SK-N-SH (cell line): ENCODE data around the gene EFCAB6. TPM values are rescaled to one million over a fixed set of nuclear protein-coding genes. Genes with fewer than 3 reads are reported as not detected.

Source experiments
- CTCF ChIA-PET: fragments of 300-600, 350-600 bp; formaldehyde crosslinking; extraction: SDS; loops from one replicate; lab custom pipeline; 2021; lab: Yijun Ruan, JAX
- POLR2A ChIA-PET: fragments of 350-600 bp; sonication (Branson Sonifier 250); formaldehyde crosslinking; extraction: SDS; loops from one replicate; lab custom pipeline; 2020; ENCODE audit warnings: antibody characterized with exemption, inconsistent platforms; lab: Yijun Ruan, JAX
- DNase-seq: peaks from one replicate; pipeline ENCODE4 v3.0.0; 2012
- H2AFZ ChIP-seq: fragments of 200-600 bp; sonication (generic); 2 replicates; pipeline ENCODE4 v1.8.1; 2016; ENCODE audit warnings: antibody characterized with exemption, mild to moderate bottlenecking, low read depth
- H3F3A ChIP-seq: fragments of 200-600 bp; sonication (generic); replicated peaks from 2 replicates; pipeline ENCODE3; 2016; ENCODE audit warnings: antibody characterized with exemption, mild to moderate bottlenecking; ENCODE audit not compliant: insufficient read depth
- H3K27ac ChIP-seq, 2 experiments: fragments of 200-500 bp in 1 of 2; fragments of 200-600 bp in 1 of 2; sonication (Bioruptor generic) in 1 of 2; sonication (generic), shearing (Covaris generic) in 1 of 2; 2 replicates each; pipeline versions ENCODE4 v1.5.1 to v1.6.1; 2014 to 2016; ENCODE audit warnings: low read depth in 2 of 2, inconsistent platforms in 1 of 2, low read length in 1 of 2, mild to moderate bottlenecking in 1 of 2, mixed read lengths in 1 of 2
- H3K27me3 ChIP-seq: fragments of 200-600 bp; sonication (generic), shearing (Covaris generic); 2 replicates; pipeline ENCODE4 v1.6.1; 2016; ENCODE audit warnings: mixed run types; ENCODE audit not compliant: insufficient read depth
- H3K36me3 ChIP-seq, 2 experiments: fragments of 200-500 bp in 1 of 2; fragments of 200-600 bp in 1 of 2; sonication (Bioruptor generic) in 1 of 2; sonication (generic) in 1 of 2; replicated peaks in 1 of 2; 2 replicates each; pipeline versions ENCODE3 to v1.5.1; 2014 to 2016; ENCODE audit warnings: low read length in 1 of 2, mild to moderate bottlenecking in 1 of 2; ENCODE audit not compliant: insufficient read depth in 2 of 2, control insufficient read depth in 1 of 2
- H3K4me1 ChIP-seq, 2 experiments: fragments of 200-500 bp in 1 of 2; fragments of 200-600 bp in 1 of 2; sonication (Bioruptor generic) in 1 of 2; sonication (generic), shearing (Covaris generic) in 1 of 2; 2 replicates each; pipeline versions ENCODE4 v1.5.1 to v1.6.1; 2014 to 2016; ENCODE audit warnings: low read depth in 1 of 2, low read length in 1 of 2, mixed run types in 1 of 2; ENCODE audit not compliant: insufficient read depth in 2 of 2, control insufficient read depth in 1 of 2
- H3K4me2 ChIP-seq: fragments of 200-600 bp; sonication (generic), shearing (Covaris generic); 2 replicates; pipeline ENCODE4 v1.6.1; 2017; ENCODE audit warnings: mixed run types
- H3K4me3 ChIP-seq, 2 experiments: fragments of 200-500 bp in 1 of 2; fragments of 200-600 bp in 1 of 2; sonication (Bioruptor generic) in 1 of 2; sonication (generic), shearing (Covaris generic) in 1 of 2; 2 replicates each; pipeline versions ENCODE4 v1.5.1 to v1.8.1; 2014 to 2016; ENCODE audit warnings: low read depth in 2 of 2, inconsistent platforms in 1 of 2, low read length in 1 of 2, mild to moderate bottlenecking in 1 of 2, mixed read lengths in 1 of 2, moderate library complexity in 1 of 2
- H3K79me2 ChIP-seq: fragments of 200-600 bp; sonication (generic); 2 replicates; pipeline ENCODE4 v1.8.1; 2017; ENCODE audit warnings: mild to moderate bottlenecking; ENCODE audit not compliant: insufficient read depth
- H3K9ac ChIP-seq: fragments of 200-600 bp; sonication (generic); 2 replicates; pipeline ENCODE4 v1.6.1; 2017; ENCODE audit warnings: mixed run types
- H3K9me2 ChIP-seq: fragments of 200-600 bp; sonication (generic); 2 replicates; pipeline ENCODE4 v1.6.1; 2017; ENCODE audit warnings: mixed run types
- H3K9me3 ChIP-seq: fragments of 200-600 bp; sonication (generic); 2 replicates; pipeline ENCODE4 v1.6.1; 2017; ENCODE audit warnings: mixed run types, mild to moderate bottlenecking, moderate library complexity
- H4K20me1 ChIP-seq: fragments of 200-600 bp; sonication (generic); 2 replicates; pipeline ENCODE4 v1.6.1; 2017; ENCODE audit warnings: mild to moderate bottlenecking, mixed run types; ENCODE audit not compliant: insufficient read depth
- EP300 ChIP-seq, 2 experiments: IDR thresholded peaks; 2 replicates each; pipeline versions ENCODE4 v1.4.0 to v1.6.1; 2012; ENCODE audit warnings: borderline replicate concordance in 1 of 2, low read depth in 1 of 2, low read length in 1 of 2
- EZH2phosphoT487 ChIP-seq: fragments of 200-600 bp; sonication (generic); IDR thresholded peaks from 2 replicates; pipeline ENCODE4 v1.6.1; 2017; ENCODE audit warnings: low read depth, mixed run types, mild to moderate bottlenecking, antibody characterized with exemption, moderate library complexity, borderline replicate concordance
- FOSL2 ChIP-seq: IDR thresholded peaks from 2 replicates; pipeline ENCODE4 v1.4.0; 2012; ENCODE audit warnings: low read depth, mild to moderate bottlenecking, moderate library complexity, borderline replicate concordance
- FOXM1 ChIP-seq: IDR thresholded peaks from 2 replicates; pipeline ENCODE4 v1.4.0; 2012; ENCODE audit warnings: low read depth, mild to moderate bottlenecking
- GABPA ChIP-seq: IDR thresholded peaks from 2 replicates; pipeline ENCODE4 v1.4.0; 2012; ENCODE audit warnings: low read depth, mild to moderate bottlenecking
- JUND ChIP-seq: IDR thresholded peaks from 2 replicates; pipeline ENCODE4 v1.4.0; 2012
- MXI1 ChIP-seq: IDR thresholded peaks from 2 replicates; pipeline ENCODE4 v1.6.1; 2012; ENCODE audit warnings: mild to moderate bottlenecking, low read depth, low read length, improper control_type of control experiment
- NFIC ChIP-seq: IDR thresholded peaks from 2 replicates; pipeline ENCODE4 v1.4.0; 2012; ENCODE audit warnings: borderline replicate concordance
- POLR2AphosphoS5 ChIP-seq: IDR thresholded peaks from 2 replicates; pipeline ENCODE4 v1.6.1; 2012; ENCODE audit warnings: low read depth, low read length
- RAD21 ChIP-seq: IDR thresholded peaks from 2 replicates; pipeline ENCODE4 v1.6.1; 2012; ENCODE audit warnings: mild to moderate bottlenecking, low read length
- RCOR1 ChIP-seq: fragments of 150-350 bp; IDR thresholded peaks from 2 replicates; pipeline ENCODE4 v1.6.1; 2017; ENCODE audit warnings: antibody characterized with exemption, low read length
- RFX5 ChIP-seq: IDR thresholded peaks from 2 replicates; pipeline ENCODE4 v1.6.1; 2012; ENCODE audit warnings: mild to moderate bottlenecking, improper control_type of control experiment, low read length
- RXRA ChIP-seq: IDR thresholded peaks from 2 replicates; pipeline ENCODE4 v1.4.0; 2012; ENCODE audit warnings: low read depth, mild to moderate bottlenecking, borderline replicate concordance
- SIN3A ChIP-seq: IDR thresholded peaks from 2 replicates; pipeline ENCODE4 v1.6.1; 2012; ENCODE audit warnings: low read depth, mild to moderate bottlenecking, low read length, moderate library complexity, borderline replicate concordance
- TAF1 ChIP-seq: IDR thresholded peaks from 2 replicates; pipeline ENCODE4 v1.6.1; 2012; ENCODE audit warnings: low read depth, mild to moderate bottlenecking, low read length, moderate library complexity, borderline replicate concordance
- TCF12 ChIP-seq: IDR thresholded peaks from 2 replicates; pipeline ENCODE4 v1.4.0; 2012
- TEAD4 ChIP-seq: IDR thresholded peaks from 2 replicates; pipeline ENCODE4 v1.4.0; 2012; ENCODE audit warnings: mild to moderate bottlenecking, borderline replicate concordance; ENCODE audit not compliant: insufficient read depth
- WGBS: methylation state at CpG from one replicate; pipeline ENCODE4 v1.1.6; 2017; ENCODE audit warnings: low lambda C conversion rate; 5-methylcytosine and 5-hydroxymethylcytosine counted together
- polyA plus RNA-seq, 3 experiments: library from polyadenylated mRNA; depleted of rRNA; stranded (reverse); fragments of >200 nt; gene quantifications; 2 replicates each; pipeline ENCODE4 v1.2.3, GENCODE V29; 2012
- TF ChIP-seq, protein P1 (sequence below): IDR thresholded peaks from 2 replicates; pipeline ENCODE4 v1.4.0; 2012; ENCODE audit warnings: low read depth
- TF ChIP-seq, protein P2 (sequence below): fragments of 150-350 bp; IDR thresholded peaks from 2 replicates; pipeline ENCODE4 v1.6.1; 2017; ENCODE audit warnings: antibody characterized with exemption, low read length, low read depth, borderline replicate concordance
- TF ChIP-seq, protein P3 (sequence below): IDR thresholded peaks from 2 replicates; pipeline ENCODE4; 2012
- TF ChIP-seq, protein P4 (sequence below): IDR thresholded peaks from 2 replicates; pipeline ENCODE4 v1.4.0; 2012; ENCODE audit warnings: low read depth, borderline replicate concordance

The EFCAB6 gene
- polyA plus RNA-seq, 1 of the 3 experiments (the other 2 are of a cell fraction): 0.46 TPM

DNA sequence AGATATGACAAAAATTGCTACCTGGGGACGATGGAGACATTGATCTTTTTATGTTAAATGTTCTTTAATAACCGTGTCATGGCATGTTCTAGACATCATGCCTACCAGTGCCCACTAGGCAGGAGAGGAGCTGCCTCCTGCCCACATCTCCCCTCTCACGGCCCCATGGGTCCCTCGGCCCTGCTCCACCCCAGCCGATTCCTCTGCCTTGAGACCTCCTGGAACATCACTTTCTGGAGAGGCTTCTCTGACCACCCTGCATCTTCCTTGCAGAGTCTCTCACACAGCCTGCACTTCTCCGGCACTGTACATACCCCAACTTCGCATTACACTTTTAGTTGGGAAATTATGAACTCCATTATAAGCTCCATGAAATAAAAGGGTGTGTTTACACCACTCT is 16.8 kb downstream of the EFCAB6 start (continued):
- TF ChIP-seq TAF1 (no peak), SIN3A (no peak), POLR2AphosphoS5 (no peak), EZH2phosphoT487 (no peak), GABPA (no peak), NFIC (no peak)
- TF ChIP-seq, protein P1, sequence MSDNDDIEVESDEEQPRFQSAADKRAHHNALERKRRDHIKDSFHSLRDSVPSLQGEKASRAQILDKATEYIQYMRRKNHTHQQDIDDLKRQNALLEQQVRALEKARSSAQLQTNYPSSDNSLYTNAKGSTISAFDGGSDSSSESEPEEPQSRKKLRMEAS: no peak
- TF ChIP-seq, protein P2, sequence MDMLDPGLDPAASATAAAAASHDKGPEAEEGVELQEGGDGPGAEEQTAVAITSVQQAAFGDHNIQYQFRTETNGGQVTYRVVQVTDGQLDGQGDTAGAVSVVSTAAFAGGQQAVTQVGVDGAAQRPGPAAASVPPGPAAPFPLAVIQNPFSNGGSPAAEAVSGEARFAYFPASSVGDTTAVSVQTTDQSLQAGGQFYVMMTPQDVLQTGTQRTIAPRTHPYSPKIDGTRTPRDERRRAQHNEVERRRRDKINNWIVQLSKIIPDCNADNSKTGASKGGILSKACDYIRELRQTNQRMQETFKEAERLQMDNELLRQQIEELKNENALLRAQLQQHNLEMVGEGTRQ: no peak

DNA sequence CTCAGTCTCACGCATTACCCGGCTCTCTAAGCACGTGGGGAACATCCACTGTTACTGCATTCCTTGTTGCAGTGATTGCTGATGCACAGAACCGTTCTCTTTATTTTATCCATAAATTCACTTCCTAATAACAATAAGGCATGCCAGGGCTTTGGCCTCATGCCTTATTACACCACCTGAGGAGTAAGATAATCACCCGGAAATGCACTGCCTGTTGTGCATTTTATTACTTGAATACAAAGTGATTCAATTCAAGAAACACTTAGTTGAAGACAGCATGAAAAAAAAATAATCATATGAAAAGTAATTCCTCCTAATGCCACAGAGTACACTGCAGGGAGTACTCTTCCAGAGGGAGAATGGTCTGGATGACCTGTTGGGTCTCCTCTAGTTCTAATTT is 19.2 kb downstream of the EFCAB6 start:
- H3K4me1 ChIP-seq: peaks cover 0 to 3% of the 10 kb centered on the region in 2 experiments; a peak in 1 of 4 replicates
- 73% methylated on average over 5 of the region's 5 CpGs for WGBS
- H3K9me3 ChIP-seq: no peaks in the 10 kb centered on the region
- POLR2A ChIA-PET: no interaction called here
- H3F3A ChIP-seq: peaks cover 14% of the 10 kb centered on the region
- no peaks in the 10 kb centered on the region for H3K27me3 ChIP-seq
- H2AFZ ChIP-seq: no peak overlapping the region
- CTCF ChIA-PET: no interaction called here
- H3K79me2 ChIP-seq: no peaks in the 10 kb centered on the region
- no peak overlapping the region for H3K4me2 ChIP-seq
- no peaks in the 10 kb centered on the region for H4K20me1 ChIP-seq
- no peak overlapping the region for H3K27ac ChIP-seq
- no peak overlapping the region for H3K4me3 ChIP-seq
- no peaks in the 10 kb centered on the region for H3K9me2 ChIP-seq
- no peak overlapping the region for H3K9ac ChIP-seq
- DNase-seq: no peak
- TF ChIP-seq RXRA: no peak
- TF ChIP-seq, protein P3, sequence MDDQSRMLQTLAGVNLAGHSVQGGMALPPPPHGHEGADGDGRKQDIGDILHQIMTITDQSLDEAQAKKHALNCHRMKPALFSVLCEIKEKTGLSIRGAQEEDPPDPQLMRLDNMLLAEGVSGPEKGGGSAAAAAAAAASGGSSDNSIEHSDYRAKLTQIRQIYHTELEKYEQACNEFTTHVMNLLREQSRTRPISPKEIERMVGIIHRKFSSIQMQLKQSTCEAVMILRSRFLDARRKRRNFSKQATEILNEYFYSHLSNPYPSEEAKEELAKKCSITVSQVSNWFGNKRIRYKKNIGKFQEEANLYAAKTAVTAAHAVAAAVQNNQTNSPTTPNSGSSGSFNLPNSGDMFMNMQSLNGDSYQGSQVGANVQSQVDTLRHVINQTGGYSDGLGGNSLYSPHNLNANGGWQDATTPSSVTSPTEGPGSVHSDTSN: no peak
- TF ChIP-seq, all 33 proteins: peak for 0
- no peaks in the 10 kb centered on the region for H3K36me3 ChIP-seq

DNA sequence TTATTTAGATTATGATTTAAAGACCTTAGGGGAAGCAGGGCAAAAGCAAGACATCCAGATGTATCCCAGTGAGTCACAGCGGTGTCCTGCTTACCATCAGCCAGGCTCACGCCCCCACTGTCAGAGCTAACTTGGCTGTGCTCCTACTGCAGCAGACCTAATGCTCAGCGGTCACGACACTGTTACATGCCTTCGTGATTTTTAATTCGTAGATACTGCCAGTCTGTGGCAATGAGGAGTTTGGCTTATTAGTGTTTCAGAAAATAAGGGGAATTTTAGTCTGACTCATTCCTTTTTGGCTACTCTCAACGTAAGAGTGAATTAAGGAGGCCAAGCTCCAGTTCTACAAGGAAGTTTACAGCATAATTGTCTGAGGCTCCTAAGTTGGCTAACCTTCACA is 22.7 kb downstream of the EFCAB6 start:
- no peaks in the 10 kb centered on the region for H3K9me2 ChIP-seq
- WGBS: 0% methylated on average over 6 of the region's 7 CpGs
- H3K4me3 ChIP-seq: no peak overlapping the region
- POLR2A ChIA-PET: interaction anchor here (0.6 kb wide), 1 partner anchor 105 kb away, joined by 3 read pairs; no protein-coding TSS in a partner anchor
- DNase-seq: peak; percentile 65
- peaks cover 14% of the 10 kb centered on the region for H3F3A ChIP-seq
- no peaks in the 10 kb centered on the region for H4K20me1 ChIP-seq
- H3K4me2 ChIP-seq: no peak overlapping the region
- no peak overlapping the region for H3K9ac ChIP-seq
- H3K36me3 ChIP-seq: no peaks in the 10 kb centered on the region
- no peaks in the 10 kb centered on the region for H3K79me2 ChIP-seq
- H3K4me1 ChIP-seq: peaks cover 0 to 3% of the 10 kb centered on the region in 2 experiments; a peak in 1 of 4 replicates
- CTCF ChIA-PET: interaction anchor here (0.6 to 1.3 kb wide), 2 partner anchors 403 to 472 kb away, joined by 3 to 4 read pairs; no protein-coding TSS in a partner anchor
- H3K27ac ChIP-seq: peak overlapping the region; percentile 32 to 74; a peak in 3 of 4 replicates
- H3K9me3 ChIP-seq: no peaks in the 10 kb centered on the region
- no peaks in the 10 kb centered on the region for H3K27me3 ChIP-seq
- no peak overlapping the region for H2AFZ ChIP-seq
- TF ChIP-seq NFIC (peak; percentile 81), MXI1 (0 out of 2 replicates have a peak, but pooled peaks have one; percentile 38), EP300 (IDR thresholded peaks at IDR 0.05; ENCODE audit: borderline replicate concordance in 1 of 2, low read depth in 1 of 2, low read length in 1 of 2) (peak; percentile 77 to 85; a peak in 3 of 4 replicates), TEAD4 (peak; percentile 48; the same call in 1 of the 2 replicates), FOSL2 (peak; percentile 66; the same call in 1 of the 2 replicates), SIN3A (peak; percentile 50; the same call in 1 of the 2 replicates), TAF1 (no peak), JUND (peak; percentile 86), RXRA (peak; percentile 51; the same call in 1 of the 2 replicates), RCOR1 (peak; percentile 43; the same call in 1 of the 2 replicates), RFX5 (no peak), TCF12 (peak; percentile 99), FOXM1 (peak; percentile 72; the same call in 1 of the 2 replicates), RAD21 (0 out of 2 replicates have a peak, but pooled peaks have one; percentile 2)
- TF ChIP-seq, protein P3: peak; percentile 95
- TF ChIP-seq, protein P4, sequence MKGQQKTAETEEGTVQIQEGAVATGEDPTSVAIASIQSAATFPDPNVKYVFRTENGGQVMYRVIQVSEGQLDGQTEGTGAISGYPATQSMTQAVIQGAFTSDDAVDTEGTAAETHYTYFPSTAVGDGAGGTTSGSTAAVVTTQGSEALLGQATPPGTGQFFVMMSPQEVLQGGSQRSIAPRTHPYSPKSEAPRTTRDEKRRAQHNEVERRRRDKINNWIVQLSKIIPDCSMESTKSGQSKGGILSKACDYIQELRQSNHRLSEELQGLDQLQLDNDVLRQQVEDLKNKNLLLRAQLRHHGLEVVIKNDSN: no peak
